HCT116 (cell line): ENCODE data around the gene IFITM2. TPM values are rescaled to one million over a fixed set of nuclear protein-coding genes. Genes with fewer than 3 reads are reported as not detected.

Experiments
- ATAC-seq: fragments of 200-7000 bp; cut with Tn5 transposase; 2 replicates; pipeline ENCODE4 v1.9.1; 2020; ENCODE audit warnings: mild to moderate bottlenecking, moderate library complexity
- BruUV-seq: library from RNA; stranded (reverse); fragments of 400-500 nt; replicated peaks from 2 replicates; lab custom pipeline; 2021; lab: Mats Ljungman, UMichigan
- CTCF ChIA-PET: fragments of 300-600 bp; sonication (Branson Sonifier 250); formaldehyde crosslinking; loops from one replicate; lab custom pipeline; 2021; ENCODE audit warnings: antibody characterized with exemption; lab: Charles Lee
- POLR2A ChIA-PET: fragments of 300-600, 350-600 bp; sonication (Branson Sonifier 250); formaldehyde crosslinking; loops from one replicate; lab custom pipeline; 2021; ENCODE audit warnings: antibody characterized with exemption; lab: Charles Lee
- RAD21 ChIA-PET, 2 experiments: fragments of 300-600 bp; sonication (Branson Sonifier 250); formaldehyde crosslinking; loops; one replicate each; lab custom pipeline; 2023; ENCODE audit warnings: low total read pairs in 2 of 2; ENCODE audit not compliant: uncharacterized antibody in 2 of 2, unreplicated experiment in 2 of 2, low non-redundant PET in 1 of 2; lab: Charles Lee
- DNase-seq: peaks from one replicate; pipeline ENCODE4 v3.0.0-alpha.2; 2010; ENCODE audit warnings: low read depth, low spot score
- H2AFZ ChIP-seq: fragments of 200-600 bp; shearing (Covaris generic), sonication (generic); 2 replicates; pipeline ENCODE4 v1.6.1; 2017; ENCODE audit warnings: low read depth, mixed run types, mixed read lengths, antibody characterized with exemption, low read length; ENCODE audit not compliant: poor library complexity, severe bottlenecking
- H3K27ac ChIP-seq: 2 replicates; pipeline ENCODE4 v1.5.1; 2012; ENCODE audit warnings: low read depth, low read length
- H3K27me3 ChIP-seq: fragments of 200-600 bp; sonication (generic); 2 replicates; pipeline ENCODE4 v1.6.1; 2016; ENCODE audit warnings: mixed run types, low read length, mixed read lengths; ENCODE audit not compliant: insufficient read depth
- H3K36me3 ChIP-seq, 2 experiments: fragments of 200-500 bp in 1 of 2; fragments of 200-600 bp in 1 of 2; sonication (Bioruptor generic) in 1 of 2; sonication (generic) in 1 of 2; 2 replicates each; pipeline versions ENCODE4 v1.5.1 to v1.6.1; 2014 to 2016; ENCODE audit warnings: low read length in 2 of 2, inconsistent platforms in 1 of 2, mixed read lengths in 1 of 2, mixed run types in 1 of 2; ENCODE audit not compliant: insufficient read depth in 2 of 2, control insufficient read depth in 1 of 2
- H3K4me1 ChIP-seq, 2 experiments: fragments of 200-600 bp in 1 of 2; sonication (generic) in 1 of 2; 2 replicates each; pipeline versions ENCODE4 v1.5.1 to v1.6.1; 2012 to 2017; ENCODE audit warnings: low read length in 2 of 2, inconsistent platforms in 1 of 2, mild to moderate bottlenecking in 1 of 2, mixed read lengths in 1 of 2, mixed run types in 1 of 2, moderate library complexity in 1 of 2; ENCODE audit not compliant: insufficient read depth in 2 of 2, control insufficient read depth in 1 of 2
- H3K4me2 ChIP-seq: fragments of 200-600 bp; sonication (generic); 2 replicates; pipeline ENCODE4 v1.6.1; 2017; ENCODE audit warnings: mixed run types, low read length, mixed read lengths
- H3K4me3 ChIP-seq, 2 experiments: fragments of 200-600 bp in 1 of 2; sonication (generic) in 1 of 2; replicated peaks in 1 of 2; 2 replicates each; pipeline ENCODE4 v1.5.1; 2011 to 2016; ENCODE audit warnings: low read length in 2 of 2, control low read depth in 1 of 2, low read depth in 1 of 2, mild to moderate bottlenecking in 1 of 2, mixed read lengths in 1 of 2, mixed run types in 1 of 2
- H3K79me2 ChIP-seq: fragments of 200-600 bp; sonication (generic); 2 replicates; pipeline ENCODE4 v1.6.1; 2017; ENCODE audit warnings: mild to moderate bottlenecking, mixed run types, low read length, moderate library complexity, mixed read lengths; ENCODE audit not compliant: insufficient read depth
- H3K9ac ChIP-seq: fragments of 200-600 bp; sonication (generic); 2 replicates; pipeline ENCODE4 v1.6.1; 2016; ENCODE audit warnings: low read length, mixed read lengths
- H3K9me2 ChIP-seq: fragments of 200-600 bp; sonication (generic), shearing (Covaris generic); 2 replicates; pipeline ENCODE4 v1.6.1; 2017; ENCODE audit warnings: mixed run types, mild to moderate bottlenecking, moderate library complexity; ENCODE audit not compliant: insufficient read depth
- H3K9me3 ChIP-seq, 2 experiments: fragments of 200-500 bp in 1 of 2; fragments of 200-600 bp in 1 of 2; sonication (Bioruptor generic) in 1 of 2; sonication (generic) in 1 of 2; 2 replicates each; pipeline ENCODE4 v1.6.1; 2014 to 2017; ENCODE audit warnings: low read length in 2 of 2, mixed read lengths in 2 of 2, inconsistent platforms in 1 of 2, low read depth in 1 of 2, mild to moderate bottlenecking in 1 of 2, mixed run types in 1 of 2, moderate library complexity in 1 of 2; ENCODE audit not compliant: control insufficient read depth in 1 of 2, insufficient read depth in 1 of 2
- H4K20me1 ChIP-seq: fragments of 200-600 bp; sonication (generic), shearing (Covaris generic); 2 replicates; pipeline ENCODE4 v1.6.1; 2017; ENCODE audit warnings: mixed run types, mild to moderate bottlenecking, moderate library complexity; ENCODE audit not compliant: insufficient read depth
- EZH2 ChIP-seq: fragments of 200-600 bp; sonication (generic); IDR thresholded peaks from 2 replicates; pipeline ENCODE4 v1.6.1; 2017; ENCODE audit warnings: antibody characterized with exemption, mixed run types
- POLR2A ChIP-seq: IDR thresholded peaks from 2 replicates; pipeline ENCODE4 v1.7.0; 2011; ENCODE audit warnings: borderline replicate concordance; ENCODE audit not compliant: insufficient read depth, insufficient read length; ENCODE audit errors: extremely low read depth
- SIN3A ChIP-seq: IDR thresholded peaks from 2 replicates; pipeline ENCODE4 v1.6.1; 2012; ENCODE audit warnings: low read depth
- TCF7L2 ChIP-seq: IDR thresholded peaks from 2 replicates; pipeline ENCODE4 v1.7.0; 2011; ENCODE audit warnings: borderline replicate concordance, inconsistent platforms; ENCODE audit not compliant: insufficient read depth, insufficient read length; ENCODE audit errors: extremely low read depth
- ZNF274 ChIP-seq: fragments of 200-500 bp; sonication (Bioruptor generic); IDR thresholded peaks from 2 replicates; pipeline ENCODE4 v1.6.1; 2014; ENCODE audit warnings: mild to moderate bottlenecking, low read depth, low read length, inconsistent platforms
- intact Hi-C: fragments of 100-400 bp; cut with micrococcal nuclease; formaldehyde crosslinking; loops from 2 replicates; pipeline ENCODE4 v1.10.0; 2022
- total RNA-seq: library from RNA; stranded (reverse); gene quantifications from one replicate; pipeline ENCODE4 v1.2.1, GENCODE V29; 2021; ENCODE audit not compliant: unreplicated experiment

IFITM2 gene
- total RNA-seq, 1 experiment from 2014 or later: 106 TPM

- no peak overlapping the region for H3K9ac ChIP-seq
- H3K27ac ChIP-seq: no peak overlapping the region
- RAD21 ChIA-PET: no interaction called here
- no TSS peak for BruUV-seq
- ATAC-seq (no peak), DNase-seq (no peak)
- H3K9me3 ChIP-seq: no peaks in the 10 kb centered on the region
- H3K79me2 ChIP-seq: no peaks in the 10 kb centered on the region
- intact Hi-C loops: no loop called here
- H3K9me2 ChIP-seq: no peaks in the 10 kb centered on the region
- TF ChIP-seq POLR2A: no peak
- no peak for TF ChIP-seq EZH2
- no peak for TF ChIP-seq TCF7L2
- no peak for TF ChIP-seq SIN3A
- H2AFZ ChIP-seq: no peak overlapping the region
- H3K36me3 ChIP-seq: no peaks in the 10 kb centered on the region
- H4K20me1 ChIP-seq: no peaks in the 10 kb centered on the region
- CTCF ChIA-PET: no interaction called here
- POLR2A ChIA-PET: no interaction called here
- peaks cover 0 to 3% of the 10 kb centered on the region in 2 experiments; a peak in 1 of 4 replicates for H3K4me1 ChIP-seq
- no peak overlapping the region for H3K4me3 ChIP-seq
- H3K4me2 ChIP-seq: no peak overlapping the region
- H3K27me3 ChIP-seq: no peaks in the 10 kb centered on the region
Measured at GRCh38 chr11:279040-279965, 28.3 kb upstream of the IFITM2 start.

- no peaks in the 10 kb centered on the region for H3K27me3 ChIP-seq
- TF ChIP-seq EZH2 (no peak), ZNF274 (no peak)
- H3K4me1 ChIP-seq: peaks cover 0 to 3% of the 10 kb centered on the region in 2 experiments; a peak in 1 of 4 replicates
- no peak overlapping the region for H3K9ac ChIP-seq
- H3K36me3 ChIP-seq: no peaks in the 10 kb centered on the region
- ChIA-PET RAD21 (no interaction called here), POLR2A (no interaction called here), CTCF (no interaction called here)
- H3K9me3 ChIP-seq: no peaks in the 10 kb centered on the region
- no peak overlapping the region for H3K27ac ChIP-seq
- H3K9me2 ChIP-seq: no peaks in the 10 kb centered on the region
- no peak overlapping the region for H3K4me2 ChIP-seq
- H4K20me1 ChIP-seq: no peaks in the 10 kb centered on the region
- no peak for DNase-seq
- ATAC-seq: no peak
- H3K79me2 ChIP-seq: no peaks in the 10 kb centered on the region
- no TSS peak for BruUV-seq
- no peak overlapping the region for H3K4me3 ChIP-seq
- intact Hi-C loops: no loop called here
- H2AFZ ChIP-seq: no peak overlapping the region
Measured at GRCh38 chr11:279966-280705, 27.5 kb upstream of the IFITM2 start.
